Lung (tissue), 16 donors: ENCODE measurements around the gene CD37. TPM values are rescaled to one million over a fixed set of nuclear protein-coding genes. Genes with fewer than 3 reads are reported as not detected.
"Not testable (repeated sequence)": the region's sequence is repeated elsewhere in the genome, so short reads cannot be mapped to it uniquely, and the experiment has no call there.

Experiments
- ATAC-seq: fragments of 200-7000 bp; cut with Tn5 transposase; one replicate; pipeline ENCODE4 v1.9.1; 2020; ENCODE audit warnings: moderate number of reproducible peaks; ENCODE audit not compliant: insufficient read depth, low FRiP score
- DNase-seq, 3 donors: peaks; one replicate each; pipeline ENCODE4 v3.0.0-alpha.2; 2013 to 2017
- H3K27ac ChIP-seq, 2 donors: one replicate each; pipeline ENCODE4 v1.5.1; 2013; ENCODE audit warnings: mild to moderate bottlenecking in 2 of 2, moderate library complexity in 2 of 2, control low read depth in 1 of 2, inconsistent platforms in 1 of 2, low read depth in 1 of 2, low read length in 1 of 2
- H3K27me3 ChIP-seq, 3 donors: one replicate each; pipeline ENCODE4 v1.5.1; 2013; ENCODE audit warnings: low read length in 2 of 3; ENCODE audit not compliant: control insufficient read depth in 3 of 3, insufficient read depth in 3 of 3
- H3K36me3 ChIP-seq, 4 donors: one replicate each; pipeline ENCODE4 v1.5.1; 2013; ENCODE audit warnings: low read length in 4 of 4, mild to moderate bottlenecking in 1 of 4, moderate library complexity in 1 of 4; ENCODE audit not compliant: control insufficient read depth in 4 of 4, insufficient read depth in 4 of 4
- H3K4me1 ChIP-seq, 5 donors: one replicate each; pipeline ENCODE4 v1.5.1; 2013; ENCODE audit warnings: low read length in 5 of 5, mild to moderate bottlenecking in 2 of 5, moderate library complexity in 1 of 5; ENCODE audit not compliant: control insufficient read depth in 5 of 5, insufficient read depth in 5 of 5
- H3K4me3 ChIP-seq: one replicate; pipeline ENCODE4 v1.5.1; 2013; ENCODE audit warnings: mild to moderate bottlenecking, control low read depth, moderate library complexity
- H3K9ac ChIP-seq, 2 donors: one replicate each; pipeline ENCODE4 v1.5.1; 2013; ENCODE audit warnings: low read length in 2 of 2, control low read depth in 1 of 2; ENCODE audit not compliant: insufficient read depth in 1 of 2
- H3K9me3 ChIP-seq, 4 donors: one replicate each; pipeline ENCODE4 v1.5.1; 2013; ENCODE audit warnings: low read length in 3 of 4, mild to moderate bottlenecking in 1 of 4, moderate library complexity in 1 of 4; ENCODE audit not compliant: control insufficient read depth in 4 of 4, insufficient read depth in 3 of 4
- WGBS, 2 donors: extraction: QIAGEN DNeasy Blood & Tissue Kit; methylation state at CpG; one replicate each; pipeline ENCODE4 v1.1.7; 2013; 5-methylcytosine and 5-hydroxymethylcytosine counted together
- long read RNA-seq, 5 donors: transcript quantifications; one replicate each; lab custom pipeline, GENCODE V29; 2026
- polyA plus RNA-seq, 2 donors: library from polyadenylated mRNA; stranded (reverse); fragments of 200-250 nt; gene quantifications; one replicate each; pipeline ENCODE4 v1.2.1, GENCODE V29; 2013
- total RNA-seq, 2 donors: library from RNA; depleted of rRNA in 1 of 2; stranded (reverse); fragments of >200 nt in 1 of 2; gene quantifications; one replicate each; pipeline ENCODE4 v1.2.1, GENCODE V29; 2014 to 2021
- TF ChIP-seq, protein P1 (sequence below): IDR thresholded peaks from 2 replicates; pipeline ENCODE4 v1.5.1; 2012; ENCODE audit warnings: mild to moderate bottlenecking; ENCODE audit errors: control extremely low read depth, extremely low read depth
- donor health status: control.
- donor health status: control.
- donor health status: Bipolar disorder and iron deficiency.
- donor health status: healthy.
- donor health status: DM: yes; HTN: yes; CAD: no.

The CD37 gene
- 10 to 100 TPM; 33.9 to 65.1 TPM for total RNA-seq
- polyA plus RNA-seq = 100 to 1,000 TPM in 1 of 2 donors, 10 to 100 TPM in 1; 37.2 to 154 TPM
- long read RNA-seq, donor 1, partial matches to known transcripts = 61 of 91 reads
- long read RNA-seq, donor 1, other reads (novel, unspliced or antisense) = 27 of 91 reads
- long read RNA-seq, donor 2, partial matches to known transcripts = 0 of 1 reads
- long read RNA-seq, donor 2, other reads (novel, unspliced or antisense) = 0 of 1 reads
- long read RNA-seq, donor 3, partial matches to known transcripts = 38 of 46 reads
- long read RNA-seq, donor 3, other reads (novel, unspliced or antisense) = 6 of 46 reads
- long read RNA-seq, donor 4, partial matches to known transcripts = 0 of 1 reads
- long read RNA-seq, donor 4, other reads (novel, unspliced or antisense) = 0 of 1 reads
- long read RNA-seq, donor 5, partial matches to known transcripts = 99 of 119 reads
- long read RNA-seq, donor 5, other reads (novel, unspliced or antisense) = 16 of 119 reads

DNA sequence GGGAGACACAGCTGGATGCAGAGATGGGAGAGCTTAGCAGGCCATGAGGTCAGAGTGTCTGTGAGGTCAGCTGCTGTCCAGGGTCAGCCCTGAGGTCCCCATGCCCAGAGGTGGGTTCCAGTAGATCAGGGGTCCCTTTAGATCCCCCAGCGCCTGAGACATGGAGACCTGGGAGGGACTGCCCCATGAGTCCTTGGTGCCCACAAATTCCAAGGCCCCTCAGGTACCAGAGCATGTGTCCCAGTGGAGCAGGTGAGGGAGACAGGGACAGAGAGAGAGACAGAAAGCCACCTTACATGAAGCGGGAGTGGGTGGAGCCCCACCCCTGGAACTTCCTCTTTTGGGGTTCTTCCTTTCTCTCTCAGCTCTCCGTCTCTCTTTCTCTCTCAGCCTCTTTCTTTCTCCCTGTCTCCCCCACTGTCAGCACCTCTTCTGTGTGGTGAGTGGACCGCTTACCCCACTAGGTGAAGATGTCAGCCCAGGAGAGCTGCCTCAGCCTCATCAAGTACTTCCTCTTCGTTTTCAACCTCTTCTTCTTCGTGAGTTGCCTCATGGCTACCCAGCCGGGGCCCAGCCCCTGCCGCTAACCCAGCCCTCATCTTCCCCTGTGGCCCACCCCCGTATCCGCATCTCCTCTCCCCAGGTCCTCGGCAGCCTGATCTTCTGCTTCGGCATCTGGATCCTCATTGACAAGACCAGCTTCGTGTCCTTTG, at the start of gene CD37:
TSS of gene CD37 (plus strand) at position 336 of the 713 bp plus-strand sequence. CDS start at position 471, 135 bp downstream.
- Histone ChIP-seq H3K27me3 (no peaks in the 10 kb centered on the region), H3K9ac (no peak within 1 kb of the TSS), H3K4me3 (peak within 1 kb of the TSS; percentile 8), H3K9me3 (no peaks in the 10 kb centered on the region), H3K4me1 (peaks cover 0 to 15% (median 5%) of the 10 kb centered on the region in 5 donors), H3K27ac (peak within 1 kb of the TSS in 1 of 2 donors; percentile 71), H3K36me3 (peaks cover 0 to 8% (median 3%) of the 10 kb centered on the region in 4 donors)
- ATAC-seq (no peak), DNase-seq (no peak)
- TF ChIP-seq, protein P1, sequence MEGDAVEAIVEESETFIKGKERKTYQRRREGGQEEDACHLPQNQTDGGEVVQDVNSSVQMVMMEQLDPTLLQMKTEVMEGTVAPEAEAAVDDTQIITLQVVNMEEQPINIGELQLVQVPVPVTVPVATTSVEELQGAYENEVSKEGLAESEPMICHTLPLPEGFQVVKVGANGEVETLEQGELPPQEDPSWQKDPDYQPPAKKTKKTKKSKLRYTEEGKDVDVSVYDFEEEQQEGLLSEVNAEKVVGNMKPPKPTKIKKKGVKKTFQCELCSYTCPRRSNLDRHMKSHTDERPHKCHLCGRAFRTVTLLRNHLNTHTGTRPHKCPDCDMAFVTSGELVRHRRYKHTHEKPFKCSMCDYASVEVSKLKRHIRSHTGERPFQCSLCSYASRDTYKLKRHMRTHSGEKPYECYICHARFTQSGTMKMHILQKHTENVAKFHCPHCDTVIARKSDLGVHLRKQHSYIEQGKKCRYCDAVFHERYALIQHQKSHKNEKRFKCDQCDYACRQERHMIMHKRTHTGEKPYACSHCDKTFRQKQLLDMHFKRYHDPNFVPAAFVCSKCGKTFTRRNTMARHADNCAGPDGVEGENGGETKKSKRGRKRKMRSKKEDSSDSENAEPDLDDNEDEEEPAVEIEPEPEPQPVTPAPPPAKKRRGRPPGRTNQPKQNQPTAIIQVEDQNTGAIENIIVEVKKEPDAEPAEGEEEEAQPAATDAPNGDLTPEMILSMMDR = no peak
- 28 to 59% methylated on average over 12 to 13 of the region's 13 CpGs for WGBS, 2 donors

GRCh38 chr19:49287141-49287770, 48.0 kb upstream of the CD37 start:
- TF ChIP-seq, protein P1 = no peak
- Histone ChIP-seq H3K36me3 (no peaks in the 10 kb centered on the region), H3K9me3 (no peaks in the 10 kb centered on the region), H3K4me3 (no peak overlapping the region), H3K27me3 (no peaks in the 10 kb centered on the region), H3K27ac (no peak overlapping the region), H3K9ac (no peak overlapping the region), H3K4me1 (no peaks in the 10 kb centered on the region)
- WGBS, 2 donors = 37 to 52% methylated on average over 2 of the region's 2 CpGs
- ATAC-seq (no peak), DNase-seq (no peak)

GRCh38 chr19:49288205-49288604, 47.0 kb upstream of the CD37 start:
- 92 to 97% methylated on average over 4 of the region's 4 CpGs for WGBS, 2 donors
- H3K4me3 ChIP-seq, DNase-seq, H3K27ac ChIP-seq, H3K4me1 ChIP-seq, H3K9me3 ChIP-seq, ATAC-seq, H3K9ac ChIP-seq, H3K27me3 ChIP-seq, H3K36me3 ChIP-seq: not testable (repeated sequence)

GRCh38 chr19:49289286-49289685, 45.9 kb upstream of the CD37 start:
- not testable (repeated sequence) for DNase-seq, H3K27me3 ChIP-seq, H3K36me3 ChIP-seq, H3K9me3 ChIP-seq, H3K4me3 ChIP-seq, H3K4me1 ChIP-seq, ATAC-seq, H3K27ac ChIP-seq, H3K9ac ChIP-seq
- 54 to 65% methylated on average over 2 of the region's 2 CpGs for WGBS, 2 donors
